HuH-7.5 (cell line): Measurements from ENCODE around the gene NPM3.

Experiments
- DNase-seq: peaks from one replicate; pipeline ENCODE4 v3.0.0; 2011; ENCODE audit warnings: low spot score

Gene NPM3

GRCh38 chr10:101758858-101759257 lies 24.4 kb downstream of the NPM3 start:
- no peak for DNase-seq

DNA sequence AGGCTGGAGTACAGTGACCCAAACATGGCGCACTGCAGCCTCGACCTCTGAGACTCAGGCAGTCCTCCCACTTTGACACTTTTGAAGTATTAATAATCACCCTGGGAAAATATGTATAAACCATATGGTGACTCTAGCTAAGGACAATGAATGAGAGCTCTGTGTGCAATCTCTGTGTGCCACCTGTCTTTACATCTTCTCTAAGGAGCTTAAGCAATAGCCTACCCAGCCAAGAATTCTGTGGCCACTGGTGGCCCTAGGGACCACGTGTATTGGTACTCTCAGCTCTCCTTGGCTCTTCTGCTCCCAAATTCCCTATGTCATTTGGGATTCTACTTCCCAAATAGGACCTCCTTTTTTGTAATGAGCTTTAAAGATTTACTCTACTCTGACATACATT lies 31.0 kb downstream of the NPM3 start:
- DNase-seq = no peak

- DNase-seq = no peak
Measured at GRCh38 chr10:101749047-101750016, 33.9 kb downstream of the NPM3 start.

DNA sequence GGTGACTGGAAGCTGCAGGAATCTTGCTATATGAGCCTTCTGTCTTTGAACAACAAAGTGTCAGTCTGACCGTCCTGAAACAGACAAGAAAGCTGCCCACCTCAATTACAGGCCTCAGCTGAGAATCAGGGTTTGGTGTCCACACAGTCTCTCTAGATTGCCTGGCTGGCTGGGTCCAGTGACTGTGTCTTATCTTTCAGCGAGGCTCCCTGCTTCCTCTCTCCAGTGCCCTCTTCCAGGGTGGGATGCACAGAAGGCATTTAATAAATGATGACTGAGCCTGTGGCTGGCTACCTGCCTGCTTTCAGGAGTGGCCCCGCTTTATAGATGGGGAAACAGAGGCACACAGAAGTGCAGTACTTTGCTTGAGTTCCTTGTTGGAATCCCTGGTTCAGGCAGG lies 34.8 kb downstream of the NPM3 start:
- no peak for DNase-seq

DNA sequence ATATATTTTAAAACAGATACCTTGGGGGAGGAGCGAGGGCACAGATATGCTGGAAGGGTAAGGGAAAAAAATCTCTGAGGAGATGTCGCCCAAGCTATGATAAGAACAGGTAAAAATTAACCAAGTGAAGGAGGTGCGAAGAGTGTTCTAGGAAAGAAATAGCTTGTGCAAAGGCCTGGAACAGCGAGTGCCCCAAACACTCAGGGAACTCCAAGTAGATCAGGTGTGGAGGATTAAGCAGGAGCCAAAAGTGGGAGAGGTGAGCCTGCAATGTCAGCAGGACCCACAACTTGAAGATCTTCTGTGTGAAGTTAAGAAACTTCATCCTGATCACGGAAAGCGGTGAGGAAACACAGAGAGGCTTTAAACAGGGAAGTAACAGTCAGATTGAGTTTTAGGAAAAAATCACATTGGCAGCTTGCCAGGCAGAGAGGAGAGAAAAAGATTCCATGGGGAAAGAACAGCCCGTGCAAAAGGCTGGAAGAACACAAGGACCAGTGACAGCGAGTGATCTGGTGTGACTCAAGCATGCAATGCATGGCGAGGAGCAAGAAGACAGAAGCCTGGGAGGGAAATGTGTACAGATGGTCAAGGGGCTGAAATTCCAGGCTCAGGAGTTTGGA lies 38.1 kb downstream of the NPM3 start:
- no peak for DNase-seq

- DNase-seq = no peak
Measured at GRCh38 chr10:101744267-101744666, 39.0 kb downstream of the NPM3 start.

- no peak for DNase-seq
Measured at GRCh38 chr10:101741938-101742337, 41.3 kb downstream of the NPM3 start.

DNA sequence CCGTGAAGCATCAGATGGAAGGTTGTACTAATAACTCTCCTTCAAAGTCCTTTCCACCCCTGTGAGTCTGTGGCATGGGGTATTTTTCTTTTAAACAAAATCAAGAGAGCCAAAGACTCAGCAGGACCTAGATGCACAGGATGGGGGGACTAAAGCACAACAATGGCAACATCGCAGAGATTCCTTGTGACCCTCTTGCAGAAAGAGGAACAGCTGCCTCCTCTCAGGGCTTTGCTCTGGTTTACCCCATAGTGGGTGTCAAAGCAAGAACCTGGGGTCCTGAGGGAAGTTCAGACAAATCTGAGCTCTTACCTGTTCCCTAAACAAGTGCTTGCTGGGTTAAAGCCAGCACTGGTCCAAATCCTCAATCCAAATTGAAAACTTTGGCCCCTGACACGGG lies 46.6 kb downstream of the NPM3 start:
- no peak for DNase-seq

GRCh38 chr10:101732096-101732495 lies 51.1 kb downstream of the NPM3 start:
- DNase-seq = no peak
